Breast epithelium (tissue), 4 donors: ENCODE data around the gene GTF2IRD1. TPM values are rescaled to one million over a fixed set of nuclear protein-coding genes. Genes with fewer than 3 reads are reported as not detected.

Source experiments
- DNase-seq, 2 donors: peaks; one replicate each; pipeline ENCODE4 v3.0.0-alpha.2; 2019; ENCODE audit warnings: low spot score in 2 of 2
- H3K27ac ChIP-seq, 2 donors: fragments of 200-600 bp; sonication (generic) in 1 of 2; one replicate each; pipeline ENCODE4 v1.5.1; 2016 to 2019; ENCODE audit warnings: mild to moderate bottlenecking in 1 of 2
- H3K27me3 ChIP-seq, 2 donors: fragments of 200-600 bp; sonication (generic) in 1 of 2; one replicate each; pipeline versions ENCODE4 v1.5.1 to v1.6.0; 2017 to 2019; ENCODE audit warnings: control low read depth in 1 of 2, mild to moderate bottlenecking in 1 of 2
- H3K36me3 ChIP-seq: fragments of 200-600 bp; one replicate; pipeline ENCODE4 v1.5.1; 2019
- H3K4me1 ChIP-seq, 2 donors: fragments of 200-600 bp; sonication (generic); one replicate each; pipeline ENCODE4 v1.5.1; 2016 to 2019; ENCODE audit warnings: control low read depth in 1 of 2
- H3K4me3 ChIP-seq, 3 donors: fragments of 200-600 bp; sonication (generic); 1 replicate in 2 of 3; 2 replicates in 1 of 3; pipeline ENCODE4 v1.5.1; 2016 to 2019; ENCODE audit warnings: mild to moderate bottlenecking in 3 of 3, moderate library complexity in 2 of 3
- H3K9me3 ChIP-seq, 2 donors: fragments of 200-600 bp; sonication (generic) in 1 of 2; one replicate each; pipeline ENCODE4 v1.5.1; 2016 to 2019; ENCODE audit warnings: control low read depth in 1 of 2
- CTCF ChIP-seq, 3 donors: fragments of 450-650 bp; IDR thresholded peaks; one replicate each; pipeline ENCODE4 v1.5.1; 2016 to 2017; ENCODE audit warnings: antibody characterized with exemption in 3 of 3, mild to moderate bottlenecking in 3 of 3, moderate library complexity in 3 of 3
- POLR2A ChIP-seq: fragments of 450-650 bp; IDR thresholded peaks from one replicate; pipeline ENCODE4 v1.6.1; 2016; ENCODE audit warnings: antibody characterized with exemption, mild to moderate bottlenecking, moderate library complexity
- POLR2AphosphoS5 ChIP-seq, 3 donors: sonication (generic); formaldehyde crosslinking; IDR thresholded peaks; one replicate each; pipeline ENCODE4 v1.6.1; 2017; ENCODE audit warnings: antibody characterized with exemption in 3 of 3
- intact Hi-C: fragments of 100-400 bp; cut with DNase I; formaldehyde crosslinking; loops from one replicate; pipeline ENCODE4 v1.15.1; 2023; ENCODE audit warnings: low total_unique reads
- total RNA-seq, 3 donors: library from RNA; depleted of rRNA; stranded (reverse); fragments of >200 nt; gene quantifications; one replicate each; pipeline ENCODE4 v1.1.0, GENCODE V29; 2016

The GTF2IRD1 gene
- total RNA-seq, 3 donors from 2014 or later = 11.0 to 18.7 (median 12.5) TPM

DNA sequence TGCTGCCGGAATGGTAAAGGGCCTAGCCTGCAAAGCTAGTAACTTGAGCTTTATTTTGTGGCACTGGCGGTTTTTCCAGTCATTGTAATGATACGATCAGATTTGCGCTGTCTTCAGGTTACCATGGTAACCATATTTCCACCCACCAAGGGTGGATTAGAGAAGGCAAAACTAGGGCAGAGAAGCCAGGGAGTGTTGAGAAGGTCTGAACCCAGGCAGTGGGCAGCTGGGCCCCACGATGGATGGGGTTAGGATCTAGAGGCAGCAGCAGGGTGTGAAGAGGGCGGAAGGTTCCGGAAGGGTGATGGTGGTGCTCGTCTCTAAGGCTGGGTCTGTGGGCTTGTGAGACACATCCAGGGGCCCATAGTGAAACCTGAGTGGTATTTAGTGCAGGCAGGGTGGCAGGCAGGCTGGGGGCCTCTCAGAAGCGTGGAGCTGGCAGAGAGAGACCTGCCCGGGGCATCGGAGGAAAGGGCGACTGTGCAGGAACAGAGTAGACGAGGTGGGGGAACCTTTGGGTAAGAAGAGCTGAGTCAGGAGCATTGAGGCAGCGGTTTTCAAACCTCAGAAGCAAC is 115.9 kb downstream of the GTF2IRD1 start:
- TF ChIP-seq CTCF (IDR thresholded peaks at IDR 0.05) (no peak), POLR2A (no peak), POLR2AphosphoS5 (IDR thresholded peaks at IDR 0.05) (no peak)
- intact Hi-C loops = no loop called here
- no peaks in the 10 kb centered on the region for H3K4me1 ChIP-seq
- H3K27ac ChIP-seq = no peak overlapping the region
- H3K36me3 ChIP-seq = no peaks in the 10 kb centered on the region
- H3K9me3 ChIP-seq = no peaks in the 10 kb centered on the region
- H3K4me3 ChIP-seq = no peak overlapping the region
- DNase-seq = no peak
- H3K27me3 ChIP-seq = no peaks in the 10 kb centered on the region

DNA sequence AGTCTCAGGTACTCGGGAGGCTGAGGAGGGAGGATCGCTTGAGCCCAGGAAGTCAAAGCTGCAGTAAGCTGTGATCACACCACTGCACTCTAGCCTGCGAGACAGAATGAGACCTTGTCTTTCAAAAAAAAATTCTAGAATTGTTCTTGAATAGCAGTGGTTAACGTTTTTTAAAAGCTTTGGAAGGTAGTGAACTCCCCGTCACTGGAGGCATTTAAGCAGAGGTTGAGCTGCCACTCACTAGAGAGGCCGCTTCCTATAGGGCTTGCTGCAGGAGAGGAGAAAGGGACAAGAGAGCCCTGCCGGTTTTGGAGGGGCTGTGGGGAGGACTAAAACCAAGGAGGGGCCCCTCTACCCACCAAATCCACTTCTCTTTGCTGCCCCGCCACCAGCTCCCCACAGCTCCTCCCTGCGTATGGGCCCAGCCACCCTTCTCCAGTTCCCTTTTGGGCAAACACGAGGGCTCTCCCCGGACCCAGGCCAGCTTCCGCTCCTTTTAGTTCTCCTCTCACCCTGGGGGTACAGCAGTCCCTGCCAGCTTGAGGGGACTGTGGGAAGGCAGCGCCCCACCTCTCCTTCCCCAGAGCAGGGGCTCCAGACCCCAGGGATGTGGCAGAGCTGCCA is 116.9 kb downstream of the GTF2IRD1 start:
- Histone ChIP-seq H3K27ac (no peak overlapping the region), H3K36me3 (no peaks in the 10 kb centered on the region), H3K9me3 (no peaks in the 10 kb centered on the region), H3K27me3 (no peaks in the 10 kb centered on the region), H3K4me1 (no peaks in the 10 kb centered on the region), H3K4me3 (no peak overlapping the region)
- intact Hi-C loops = no loop called here
- no peak for TF ChIP-seq POLR2A
- no peak for TF ChIP-seq CTCF (IDR thresholded peaks at IDR 0.05)
- no peak for TF ChIP-seq POLR2AphosphoS5 (IDR thresholded peaks at IDR 0.05)
- DNase-seq = no peak

GRCh38 chr7:74572301-74572979 is 118.7 kb downstream of the GTF2IRD1 start:
- Histone ChIP-seq H3K27me3 (no peaks in the 10 kb centered on the region), H3K27ac (no peak overlapping the region), H3K4me1 (no peaks in the 10 kb centered on the region), H3K9me3 (no peaks in the 10 kb centered on the region), H3K36me3 (no peaks in the 10 kb centered on the region), H3K4me3 (no peak overlapping the region)
- intact Hi-C loops = no loop called here
- TF ChIP-seq CTCF (IDR thresholded peaks at IDR 0.05) = no peak
- TF ChIP-seq POLR2AphosphoS5 (IDR thresholded peaks at IDR 0.05) = no peak
- TF ChIP-seq POLR2A = no peak
- DNase-seq = no peak

GRCh38 chr7:74573512-74573911 is 119.8 kb downstream of the GTF2IRD1 start:
- no peak for DNase-seq
- no peak overlapping the region for H3K4me3 ChIP-seq
- H3K27me3 ChIP-seq = no peaks in the 10 kb centered on the region
- no peaks in the 10 kb centered on the region for H3K36me3 ChIP-seq
- H3K9me3 ChIP-seq = no peaks in the 10 kb centered on the region
- no peak overlapping the region for H3K27ac ChIP-seq
- intact Hi-C loops = no loop called here
- TF ChIP-seq POLR2A (no peak), CTCF (IDR thresholded peaks at IDR 0.05) (no peak), POLR2AphosphoS5 (IDR thresholded peaks at IDR 0.05) (no peak)
- no peaks in the 10 kb centered on the region for H3K4me1 ChIP-seq
